HEK293T (cell line): Measurements from ENCODE around the gene DCDC2C.

Experiments used
- CTCF ChIA-PET: fragments of 350-600 bp; formaldehyde crosslinking; extraction: SDS; loops from one replicate; lab custom pipeline; 2021; ENCODE audit warnings: antibody characterized with exemption, inconsistent platforms; lab: Yijun Ruan, JAX
- POLR2A ChIA-PET: fragments of 350-600 bp; formaldehyde crosslinking; extraction: SDS; loops from one replicate; lab custom pipeline; 2020; ENCODE audit warnings: antibody characterized with exemption, inconsistent platforms; lab: Yijun Ruan, JAX
- DNase-seq: peaks from one replicate; pipeline ENCODE4 v3.0.0; 2012; ENCODE audit warnings: mixed read lengths; ENCODE audit errors: extremely low spot score
- ARNT ChIP-seq: fragments of 450-650 bp; IDR thresholded peaks from 2 replicates; pipeline ENCODE4 v1.6.1; 2017; ENCODE audit warnings: mild to moderate bottlenecking
- BHLHE40 ChIP-seq: fragments of 450-650 bp; IDR thresholded peaks from 2 replicates; pipeline ENCODE4 v1.6.1; 2016; ENCODE audit warnings: mild to moderate bottlenecking, moderate library complexity, borderline replicate concordance
- CTBP1 ChIP-seq: fragments of 450-650 bp; IDR thresholded peaks from 2 replicates; pipeline ENCODE4 v1.6.1; 2016; ENCODE audit warnings: borderline replicate concordance
- ELF4 ChIP-seq: fragments of 450-650 bp; IDR thresholded peaks from 2 replicates; pipeline ENCODE4 v1.6.1; 2017; ENCODE audit warnings: antibody characterized with exemption
- FOXA1 ChIP-seq: fragments of 450-650 bp; IDR thresholded peaks from 2 replicates; pipeline ENCODE4 v1.6.1; 2016; ENCODE audit warnings: mild to moderate bottlenecking
- FOXK2 ChIP-seq: fragments of 450-650 bp; IDR thresholded peaks from 2 replicates; pipeline ENCODE4 v1.6.1; 2016; ENCODE audit warnings: mild to moderate bottlenecking
- FOXM1 ChIP-seq: fragments of 450-650 bp; IDR thresholded peaks from 2 replicates; pipeline ENCODE4 v1.6.1; 2017; ENCODE audit warnings: mild to moderate bottlenecking, borderline replicate concordance
- HDGF ChIP-seq: fragments of 450-650 bp; IDR thresholded peaks from 2 replicates; pipeline ENCODE4 v1.6.1; 2017; ENCODE audit warnings: antibody characterized with exemption, borderline replicate concordance
- L3MBTL2 ChIP-seq: fragments of 450-650 bp; conservative IDR thresholded peaks from 2 replicates; pipeline ENCODE4 v1.6.1; 2016; ENCODE audit warnings: mild to moderate bottlenecking
- LEF1 ChIP-seq: fragments of 450-650 bp; IDR thresholded peaks from 2 replicates; pipeline ENCODE4 v1.6.1; 2017; ENCODE audit warnings: mild to moderate bottlenecking, borderline replicate concordance
- NFRKB ChIP-seq: fragments of 450-650 bp; IDR thresholded peaks from 2 replicates; pipeline ENCODE4 v1.6.1; 2016; ENCODE audit warnings: mild to moderate bottlenecking, moderate library complexity
- PKNOX1 ChIP-seq: fragments of 450-650 bp; IDR thresholded peaks from 2 replicates; pipeline ENCODE4 v1.6.1; 2016
- SP1 ChIP-seq: fragments of 450-650 bp; IDR thresholded peaks from 2 replicates; pipeline ENCODE4 v1.6.1; 2017
- SUZ12 ChIP-seq: fragments of 450-650 bp; IDR thresholded peaks from 2 replicates; pipeline ENCODE4 v1.6.1; 2016; ENCODE audit warnings: mild to moderate bottlenecking
- TARDBP ChIP-seq: fragments of 450-650 bp; IDR thresholded peaks from 2 replicates; pipeline ENCODE4 v1.6.1; 2016
- ZNF384 ChIP-seq: fragments of 450-650 bp; IDR thresholded peaks from 2 replicates; pipeline ENCODE4 v1.6.1; 2016

The DCDC2C gene

GRCh38 chr2:3729055-3729448, 25.7 kb downstream of the DCDC2C start:
- POLR2A ChIA-PET: no interaction called here
- DNase-seq: no peak
- CTCF ChIA-PET: interaction anchor here (0.5 to 3.6 kb wide), 5 partner anchors 11 to 1009 kb away, joined by 3 to 21 read pairs (median 6); no protein-coding TSS in a partner anchor
- no peak for TF ChIP-seq L3MBTL2
- no peak for TF ChIP-seq SUZ12
- TF ChIP-seq TARDBP: no peak
- TF ChIP-seq ARNT: no peak
- TF ChIP-seq PKNOX1: no peak
- TF ChIP-seq FOXK2: no peak
- TF ChIP-seq LEF1: no peak
- TF ChIP-seq CTBP1: no peak
- TF ChIP-seq SP1: no peak
- no peak for TF ChIP-seq ZNF384
- no peak for TF ChIP-seq FOXA1
- no peak for TF ChIP-seq HDGF
- TF ChIP-seq BHLHE40: no peak
- no peak for TF ChIP-seq NFRKB
- no peak for TF ChIP-seq FOXM1
- no peak for TF ChIP-seq ELF4

GRCh38 chr2:3729786-3730185, 26.4 kb downstream of the DCDC2C start:
- DNase-seq: no peak
- ChIA-PET POLR2A (no interaction called here), CTCF (interaction anchor here (0.5 to 3.6 kb wide), 3 partner anchors 10 to 1009 kb away, joined by 3 to 21 read pairs (median 7); no protein-coding TSS in a partner anchor)
- no peak for TF ChIP-seq HDGF
- no peak for TF ChIP-seq SP1

DNA sequence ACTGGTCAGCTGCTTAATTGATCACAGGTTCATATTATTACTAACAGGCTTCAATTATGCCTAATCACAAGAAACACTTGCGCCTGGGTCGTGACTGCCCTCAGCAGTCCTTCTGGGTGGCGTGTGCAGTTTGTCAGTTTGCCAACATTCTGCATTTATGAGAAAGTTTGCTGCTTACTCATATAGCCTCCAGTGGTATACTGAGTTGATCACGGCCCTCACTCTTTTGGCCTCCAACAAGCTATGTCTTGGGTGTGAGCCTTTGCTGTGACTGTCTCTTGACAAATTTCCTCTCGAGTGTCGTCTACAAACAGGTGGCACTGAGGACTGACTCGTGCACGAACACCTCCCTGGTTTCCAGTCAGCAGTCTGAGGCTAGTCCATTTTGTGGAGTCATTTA, 27.3 kb downstream of the DCDC2C start:
- CTCF ChIA-PET: interaction anchor here (0.6 to 3.6 kb wide), 4 partner anchors 9 to 74 kb away, joined by 3 to 21 read pairs (median 6); no protein-coding TSS in a partner anchor
- POLR2A ChIA-PET: no interaction called here
- no peak for DNase-seq
- TF ChIP-seq L3MBTL2 (no peak), FOXK2 (no peak), ZNF384 (no peak), SP1 (no peak), NFRKB (no peak), FOXM1 (no peak), FOXA1 (no peak), HDGF (no peak), PKNOX1 (no peak), CTBP1 (no peak)

DNA sequence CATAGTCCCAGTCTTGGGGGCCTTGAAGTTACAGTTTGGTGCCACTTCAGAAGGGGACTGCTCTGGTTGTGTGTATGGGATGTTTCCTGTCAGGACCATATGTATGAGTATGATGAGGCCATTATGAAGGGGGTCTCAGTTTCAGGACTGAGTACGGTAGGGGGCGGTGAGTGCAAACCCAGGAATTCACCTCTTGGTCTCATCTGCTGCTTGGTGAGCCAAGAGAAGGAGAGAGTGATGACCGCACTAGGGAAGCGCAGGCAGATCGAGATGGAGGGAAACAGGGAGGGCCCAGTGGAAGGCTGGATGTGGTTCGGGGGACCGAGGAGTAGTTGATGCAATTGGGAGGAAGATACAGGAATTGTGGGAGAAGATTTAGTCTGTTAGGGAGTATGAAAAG, 28.5 kb downstream of the DCDC2C start:
- CTCF ChIA-PET: no interaction called here
- POLR2A ChIA-PET: no interaction called here
- TF ChIP-seq FOXA1 (no peak), SUZ12 (no peak), ELF4 (no peak), TARDBP (no peak)
- no peak for DNase-seq

- no peak for TF ChIP-seq TARDBP
- no peak for TF ChIP-seq FOXM1
- TF ChIP-seq FOXK2: no peak
- TF ChIP-seq SP1: no peak
- TF ChIP-seq ELF4: no peak
- DNase-seq: no peak
- CTCF ChIA-PET: no interaction called here
- POLR2A ChIA-PET: no interaction called here
Measured at GRCh38 chr2:3736112-3736511, 32.7 kb downstream of the DCDC2C start.

GRCh38 chr2:3737128-3737527, 33.8 kb downstream of the DCDC2C start:
- no peak for TF ChIP-seq ARNT
- TF ChIP-seq FOXK2: no peak
- no peak for TF ChIP-seq PKNOX1
- TF ChIP-seq HDGF: no peak
- no peak for TF ChIP-seq ZNF384
- TF ChIP-seq FOXA1: no peak
- TF ChIP-seq SP1: no peak
- TF ChIP-seq CTBP1: no peak
- no peak for TF ChIP-seq L3MBTL2
- TF ChIP-seq SUZ12: no peak
- CTCF ChIA-PET: no interaction called here

DNA sequence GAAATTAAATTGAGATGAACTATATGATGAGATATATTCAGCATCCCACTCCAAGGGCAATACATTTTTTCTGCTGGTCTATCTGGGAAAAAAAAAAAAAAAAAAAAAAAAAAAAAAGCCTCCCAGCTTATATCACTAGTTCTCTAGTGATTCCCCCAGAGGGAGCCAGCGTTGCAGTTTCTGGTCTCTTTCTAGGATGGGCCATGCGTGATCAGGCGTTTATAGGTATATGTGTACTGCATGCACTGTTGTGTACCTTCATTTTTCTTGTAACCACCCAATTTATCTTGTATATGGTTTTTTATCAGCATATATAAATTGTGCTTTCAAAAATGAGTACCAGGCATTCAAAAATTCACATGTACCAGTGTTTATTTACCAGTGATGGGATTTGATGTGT, 35.1 kb downstream of the DCDC2C start:
- CTCF ChIA-PET: no interaction called here
- TF ChIP-seq ELF4 (no peak), ZNF384 (peak; percentile 85)
- DNase-seq: peak; percentile 42
- POLR2A ChIA-PET: no interaction called here

More at GRCh38 chr2:3737128-3737527, 33.8 kb downstream of the DCDC2C start:
- POLR2A ChIA-PET: no interaction called here
- no peak for DNase-seq
